ENCODE measurements around the gene ADRA2A.

- TF ChIP-seq CTCF (IDR thresholded peaks at IDR 0.05) = no peak
- no peak for TF ChIP-seq POLR2AphosphoS5 (IDR thresholded peaks at IDR 0.05)
- TF ChIP-seq POLR2A (IDR thresholded peaks at IDR 0.05) = no peak
Observed at GRCh38 chr10:111113961-111114757, 37.3 kb downstream of the ADRA2A start.
